Activated CD8-positive, alpha-beta memory T cell treated with anti-CD3 and anti-CD28 coated beads, Interleukin-2, amount 50 U/mL, for 4 hours (primary cell): ENCODE data around the gene WNT9A.

Experiments used
- DNase-seq: peaks from one replicate; pipeline ENCODE4 v3.0.0-alpha.2; 2020

The WNT9A gene

GRCh38 chr1:227953022-227953412 lies 5.3 kb upstream of the WNT9A start:
- no peak for DNase-seq

DNA sequence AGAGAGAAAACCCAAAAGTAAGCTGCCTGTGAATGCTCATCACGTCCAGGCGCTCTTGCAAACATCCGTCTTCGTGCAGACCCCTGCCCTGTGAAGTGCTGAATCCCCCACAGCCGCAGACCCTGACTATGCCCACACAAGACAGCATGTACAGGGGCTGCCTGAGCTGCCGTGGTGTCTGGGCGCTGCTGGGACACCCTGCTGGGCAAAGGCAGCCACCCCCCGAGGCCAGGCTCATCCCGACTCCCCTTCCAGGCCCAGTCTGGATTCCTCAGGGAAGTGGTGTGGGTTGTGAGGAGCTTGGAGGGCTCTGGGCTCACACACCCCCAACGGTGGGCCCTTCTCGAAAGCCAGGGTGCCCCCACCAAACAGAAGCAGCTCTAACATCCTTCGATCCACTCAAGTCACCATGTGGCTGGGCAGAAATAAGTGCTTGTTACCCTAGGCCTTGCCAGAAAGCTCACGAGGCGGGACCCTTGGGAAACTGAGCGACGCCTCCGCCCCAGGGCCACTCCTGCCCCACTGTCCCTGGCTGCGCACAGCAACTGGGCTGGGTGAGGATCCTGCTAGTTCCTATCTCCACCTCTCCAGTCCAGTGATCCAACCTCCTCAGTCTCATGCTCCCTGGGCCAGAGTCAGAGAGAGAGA lies 4.8 kb upstream of the WNT9A start:
- no peak for DNase-seq

GRCh38 chr1:227951624-227952373 lies 4.1 kb upstream of the WNT9A start:
- no peak for DNase-seq

GRCh38 chr1:227950735-227951346 lies 3.1 kb upstream of the WNT9A start:
- no peak for DNase-seq

- DNase-seq: no peak
Observed at GRCh38 chr1:227949954-227950734, 2.4 kb upstream of the WNT9A start.

GRCh38 chr1:227949341-227949921 lies 1.7 kb upstream of the WNT9A start:
- DNase-seq: no peak

DNA sequence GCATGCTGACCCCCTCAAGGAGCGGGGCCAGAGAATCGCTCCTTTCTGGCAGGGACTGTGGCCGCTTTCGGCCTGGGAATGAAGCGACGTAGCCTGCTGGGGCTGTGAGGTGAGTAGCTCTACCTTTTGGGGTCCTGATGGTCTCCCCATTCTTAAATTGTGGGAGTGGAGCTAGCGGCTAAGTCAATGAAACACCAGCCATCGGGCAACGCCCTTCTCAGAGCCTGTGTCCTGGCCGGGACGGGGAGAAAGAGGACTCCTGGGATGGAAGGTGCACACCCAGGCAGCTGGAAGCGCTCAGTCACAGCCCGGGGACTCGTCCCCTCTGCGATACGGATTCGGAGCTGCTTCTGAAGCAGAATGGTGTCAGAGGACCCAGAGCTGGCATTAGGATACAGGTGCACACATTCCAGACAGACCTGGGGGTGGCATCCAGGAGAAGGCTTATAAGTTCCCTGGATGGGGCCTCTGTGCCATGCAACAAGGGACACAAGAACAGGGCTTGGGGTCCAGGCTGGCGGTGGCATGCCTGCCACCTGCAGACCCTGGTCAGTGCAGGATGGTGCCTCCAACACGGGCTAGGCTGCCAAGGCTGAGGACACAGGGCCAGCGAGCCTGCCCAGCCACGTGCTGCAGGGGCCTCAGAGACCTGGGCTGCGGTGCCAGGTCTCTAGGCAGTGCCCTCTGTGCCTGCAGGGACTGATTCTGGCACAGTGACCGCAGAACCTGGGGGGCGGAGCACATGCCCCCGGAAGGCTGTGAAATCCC lies 945 bp upstream of the WNT9A start:
- peak; percentile 14 for DNase-seq

DNA sequence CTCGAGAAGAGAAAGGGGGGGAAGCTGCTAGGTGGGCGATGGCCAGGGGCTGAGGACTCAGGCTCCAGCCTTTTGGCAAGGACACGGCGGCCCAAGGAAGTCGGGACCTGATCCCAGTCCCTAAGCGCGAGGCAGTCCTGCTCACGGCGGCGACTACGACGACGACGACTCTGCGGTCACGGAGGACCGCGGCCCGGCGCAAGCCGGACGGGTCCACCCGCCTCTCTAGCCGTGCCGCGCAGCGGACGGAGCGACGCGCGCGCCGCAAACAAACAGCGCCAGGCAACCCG lies 401 bp downstream of the WNT9A start:
- peak; percentile 14 for DNase-seq

- peak; percentile 53 for DNase-seq
Observed at GRCh38 chr1:227946624-227947385, 927 bp downstream of the WNT9A start.

GRCh38 chr1:227945891-227946623 lies 1.7 kb downstream of the WNT9A start:
- DNase-seq: no peak

GRCh38 chr1:227944931-227945890 lies 2.5 kb downstream of the WNT9A start:
- DNase-seq: no peak

DNA sequence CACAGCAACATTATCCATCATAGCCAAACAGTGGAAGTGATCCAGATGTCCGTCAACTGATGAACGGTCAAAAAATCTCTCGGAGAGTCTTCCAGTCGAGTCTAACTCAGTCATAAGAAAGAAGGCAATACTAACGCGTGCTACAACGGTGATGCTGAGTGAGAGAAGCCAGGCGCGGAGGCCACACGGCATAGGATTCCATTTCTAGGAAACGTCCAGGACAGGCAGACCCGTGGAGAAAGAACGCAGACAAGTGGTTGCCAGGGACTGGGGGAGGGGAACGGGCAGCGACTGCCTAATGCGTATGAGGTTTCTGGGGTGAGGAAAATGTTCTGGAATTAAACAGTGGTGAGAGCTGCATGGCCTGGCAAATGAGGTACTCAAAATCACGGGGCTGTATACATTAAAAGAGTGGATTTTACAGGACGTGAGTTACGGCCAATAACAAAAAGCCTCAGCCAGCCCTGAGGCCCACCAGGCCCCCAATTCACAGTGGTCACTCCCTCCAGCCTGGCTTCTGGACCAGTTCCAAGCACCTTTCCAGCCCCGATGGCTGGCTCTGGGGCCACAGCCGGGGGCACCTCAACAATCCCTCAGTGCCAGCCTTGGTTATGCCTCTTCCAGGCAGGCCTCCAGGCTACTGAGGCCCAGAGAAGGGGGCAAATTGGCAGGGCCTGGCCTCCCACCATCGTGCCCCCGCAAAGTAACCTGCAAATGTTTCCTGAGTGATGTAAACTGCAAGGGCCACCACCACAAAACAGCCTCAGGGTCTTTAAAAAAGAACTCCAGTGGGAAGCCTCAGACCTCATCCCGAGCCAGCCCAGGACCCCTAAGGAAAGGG lies 3.4 kb downstream of the WNT9A start:
- no peak for DNase-seq

DNA sequence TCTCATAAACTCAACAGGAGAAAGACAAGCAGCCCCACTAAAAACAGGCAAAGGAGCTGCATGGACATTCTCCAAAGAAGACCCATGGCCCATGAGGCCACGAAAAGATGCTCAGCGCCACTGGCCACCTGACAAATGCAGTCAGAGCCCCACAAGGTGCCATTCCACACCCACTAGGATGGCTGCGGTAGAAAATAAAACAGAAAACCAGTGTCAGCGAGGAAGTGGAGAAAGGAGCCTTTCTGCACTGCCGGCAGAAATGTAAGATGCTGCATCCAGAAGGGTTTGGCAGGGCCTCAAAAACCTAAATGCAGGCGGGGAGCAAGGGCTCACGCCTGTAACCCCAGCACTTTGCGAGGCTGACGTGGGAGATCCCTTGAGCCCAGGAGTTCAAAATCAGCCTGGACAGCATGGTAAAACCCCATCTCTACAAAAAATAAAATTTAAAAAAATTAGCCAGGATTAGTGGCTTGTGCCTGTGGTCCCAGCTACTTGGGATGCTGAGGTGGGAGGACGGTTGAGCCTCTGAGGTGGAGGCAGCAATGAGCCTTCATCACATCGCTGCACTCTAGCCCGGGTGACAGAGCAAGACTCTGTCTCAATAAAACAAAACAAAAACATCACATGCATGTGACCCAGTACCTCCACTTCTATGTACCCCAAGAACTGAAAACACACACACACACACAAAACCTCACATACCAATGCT lies 4.2 kb downstream of the WNT9A start:
- no peak for DNase-seq

- DNase-seq: no peak
Observed at GRCh38 chr1:227942716-227943261, 4.9 kb downstream of the WNT9A start.

- DNase-seq: peak; percentile 14
Observed at GRCh38 chr1:227942021-227942715, 5.6 kb downstream of the WNT9A start.

DNA sequence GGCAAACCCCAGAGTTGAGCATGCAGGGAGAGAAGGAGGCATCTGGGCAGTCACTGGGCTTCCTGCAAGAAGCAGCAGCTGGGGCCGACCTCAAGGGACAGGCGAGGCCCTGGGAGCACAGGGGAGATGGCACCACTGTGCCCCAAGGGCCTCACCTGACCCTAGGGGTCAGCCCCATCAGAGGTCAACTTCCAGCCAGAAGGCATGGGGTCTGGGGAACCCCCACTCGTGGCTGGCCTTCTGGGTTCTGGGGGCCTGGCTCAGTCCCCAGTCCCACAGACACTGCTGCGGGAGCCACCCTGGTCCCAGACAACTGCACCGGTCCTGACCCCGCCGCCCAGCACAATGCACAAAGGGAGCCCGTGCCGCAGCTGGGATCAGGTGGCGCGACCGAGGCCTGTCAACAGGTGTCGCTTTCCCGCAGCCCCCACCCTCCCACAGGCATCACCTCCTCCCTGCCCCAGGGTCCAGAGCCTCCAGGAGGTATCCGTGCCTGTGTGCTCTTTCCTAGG lies 6.2 kb downstream of the WNT9A start:
- no peak for DNase-seq

GRCh38 chr1:227940791-227941241 lies 6.9 kb downstream of the WNT9A start:
- peak; percentile 11 for DNase-seq
